HK-2 (cell line): ENCODE measurements around the gene ERH.
"Not testable (repeated sequence)": the region's sequence is repeated elsewhere in the genome, so short reads cannot be mapped to it uniquely, and the experiment has no call there.

Source experiments
- DNase-seq: peaks from one replicate; pipeline ENCODE4 v3.0.0-alpha.2; 2018; ENCODE audit not compliant: unreplicated experiment

ERH gene

GRCh38 chr14:69395929-69396328 is 2.2 kb downstream of the ERH start:
- DNase-seq: no peak

GRCh38 chr14:69392481-69392880 is 5.6 kb downstream of the ERH start:
- no peak for DNase-seq

GRCh38 chr14:69391400-69391799 is 6.7 kb downstream of the ERH start:
- not testable (repeated sequence) for DNase-seq

- no peak for DNase-seq
Observed at GRCh38 chr14:69387311-69387710, 10.8 kb downstream of the ERH start.

- DNase-seq: no peak
Observed at GRCh38 chr14:69378274-69378673, 19.8 kb downstream of the ERH start.

GRCh38 chr14:69376439-69376838 is 21.7 kb downstream of the ERH start:
- no peak for DNase-seq

GRCh38 chr14:69375722-69376121 is 22.4 kb downstream of the ERH start:
- no peak for DNase-seq

GRCh38 chr14:69375182-69375581 is 22.9 kb downstream of the ERH start:
- no peak for DNase-seq

- DNase-seq: no peak
Observed at GRCh38 chr14:69374235-69374634, 23.9 kb downstream of the ERH start.

- DNase-seq: no peak
Observed at GRCh38 chr14:69373104-69373503, 25.0 kb downstream of the ERH start.

- DNase-seq: no peak
Observed at GRCh38 chr14:69372146-69372545, 26.0 kb downstream of the ERH start.

GRCh38 chr14:69370061-69370460 is 28.0 kb downstream of the ERH start:
- DNase-seq: no peak

- no peak for DNase-seq
Observed at GRCh38 chr14:69368381-69368780, 29.7 kb downstream of the ERH start.

GRCh38 chr14:69366761-69367160 is 31.3 kb downstream of the ERH start:
- no peak for DNase-seq

GRCh38 chr14:69366069-69366468 is 32.0 kb downstream of the ERH start:
- DNase-seq: no peak

GRCh38 chr14:69364378-69364777 is 33.7 kb downstream of the ERH start:
- no peak for DNase-seq

- no peak for DNase-seq
Observed at GRCh38 chr14:69363964-69364363, 34.1 kb downstream of the ERH start.

- DNase-seq: no peak
Observed at GRCh38 chr14:69363055-69363454, 35.0 kb downstream of the ERH start.

- no peak for DNase-seq
Observed at GRCh38 chr14:69360438-69361108, 37.5 kb downstream of the ERH start.

- DNase-seq: no peak
Observed at GRCh38 chr14:69358966-69359365, 39.1 kb downstream of the ERH start.

GRCh38 chr14:69358233-69358963 is 39.7 kb downstream of the ERH start:
- DNase-seq: peak; percentile 11

- DNase-seq: no peak
Observed at GRCh38 chr14:69357544-69358200, 40.4 kb downstream of the ERH start.
